NCI-H1417 treated with DMSO at 0.1 percent for 48 hours (cell line): Measurements from ENCODE around the gene ARF4.

Experiments used
- DNase-seq: peaks from one replicate; lab custom pipeline; 2025; lab: John Stamatoyannopoulos, UW

The ARF4 gene

DNA sequence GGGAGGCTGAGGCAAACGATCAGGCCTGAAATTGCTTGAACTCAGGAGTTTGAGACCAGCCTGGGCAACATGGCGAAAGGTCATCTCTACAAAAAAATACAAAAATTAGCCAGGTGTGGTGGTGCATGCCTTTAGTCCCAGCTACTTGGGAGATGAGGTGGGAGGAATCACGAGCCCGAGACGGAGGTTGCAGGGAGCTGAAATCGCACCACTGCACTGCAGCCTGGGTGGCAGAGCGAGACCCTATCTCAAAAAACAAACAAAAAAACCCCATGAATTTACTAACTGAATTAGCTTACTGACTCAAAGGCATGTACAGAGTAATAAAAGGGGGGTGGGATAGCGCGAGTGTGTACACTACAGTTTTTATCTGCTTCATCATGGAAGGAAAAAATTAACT is 19.3 kb downstream of the ARF4 start:
- DNase-seq = no peak

DNA sequence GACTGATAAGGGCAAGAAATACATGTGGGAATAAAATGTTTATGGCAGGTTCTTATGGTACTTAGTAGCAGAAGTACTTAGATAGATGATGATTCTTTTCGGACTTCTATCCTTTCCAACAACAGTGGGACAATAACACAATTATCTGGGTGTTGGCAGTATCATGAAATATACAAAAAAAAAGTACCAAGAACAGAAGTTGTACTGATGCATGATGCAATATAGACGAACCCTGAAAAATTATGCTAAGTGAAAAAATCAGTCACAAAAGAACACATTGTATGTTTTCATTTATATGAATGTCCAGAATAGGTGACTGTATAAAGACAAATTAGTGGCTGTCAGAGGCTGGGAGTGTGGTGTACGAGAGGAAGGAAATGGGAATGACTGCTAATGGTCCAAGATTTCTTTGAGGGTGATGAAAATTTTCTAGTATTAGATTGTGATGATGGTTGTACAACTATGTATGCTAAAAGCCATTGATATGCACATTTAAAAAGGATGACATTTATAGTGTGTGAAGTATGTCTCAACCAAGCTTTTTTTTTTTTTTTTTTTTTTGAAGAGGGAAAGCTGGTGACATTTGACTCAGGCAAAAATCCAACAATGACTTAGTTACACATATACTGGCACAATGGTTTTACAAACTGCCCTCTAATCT is 21.0 kb downstream of the ARF4 start:
- DNase-seq = no peak

DNA sequence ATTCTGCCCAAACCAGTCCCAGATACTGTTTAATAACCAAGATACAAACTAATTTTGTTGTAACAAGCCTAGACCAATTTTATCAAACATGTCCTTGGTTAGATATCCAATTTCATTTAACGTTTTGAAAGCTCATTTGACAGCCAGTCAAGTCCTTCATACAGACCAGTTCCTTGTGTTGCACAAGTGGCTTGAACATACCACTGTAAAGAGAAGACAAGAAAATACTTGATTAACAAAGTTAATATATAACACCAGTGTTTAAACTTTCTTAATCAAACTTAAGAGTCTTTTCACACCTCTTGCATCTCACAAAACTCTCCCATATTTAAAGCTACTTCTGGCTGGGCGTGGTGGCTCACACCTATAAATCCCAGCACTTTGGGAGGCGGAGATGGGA is 25.0 kb downstream of the ARF4 start:
- DNase-seq = no peak

DNA sequence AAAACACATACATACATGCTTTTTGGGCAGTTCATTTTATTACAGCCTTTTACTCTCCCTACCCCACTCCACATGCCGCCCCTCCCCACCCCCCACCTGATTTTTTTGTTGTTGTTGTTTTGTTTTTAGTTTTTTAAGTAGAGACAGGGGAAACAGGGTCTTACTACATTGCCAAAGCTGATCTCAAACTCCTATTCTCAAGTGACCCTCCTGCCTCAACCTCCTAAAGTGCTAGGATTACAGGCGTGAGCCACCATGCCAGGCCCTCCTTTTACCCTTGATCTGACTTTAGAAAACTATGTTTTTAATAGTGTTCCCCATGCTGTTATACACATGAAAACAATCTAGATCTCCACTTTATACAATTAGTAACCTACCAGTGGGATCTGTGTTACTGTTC is 26.3 kb downstream of the ARF4 start:
- no peak for DNase-seq

DNA sequence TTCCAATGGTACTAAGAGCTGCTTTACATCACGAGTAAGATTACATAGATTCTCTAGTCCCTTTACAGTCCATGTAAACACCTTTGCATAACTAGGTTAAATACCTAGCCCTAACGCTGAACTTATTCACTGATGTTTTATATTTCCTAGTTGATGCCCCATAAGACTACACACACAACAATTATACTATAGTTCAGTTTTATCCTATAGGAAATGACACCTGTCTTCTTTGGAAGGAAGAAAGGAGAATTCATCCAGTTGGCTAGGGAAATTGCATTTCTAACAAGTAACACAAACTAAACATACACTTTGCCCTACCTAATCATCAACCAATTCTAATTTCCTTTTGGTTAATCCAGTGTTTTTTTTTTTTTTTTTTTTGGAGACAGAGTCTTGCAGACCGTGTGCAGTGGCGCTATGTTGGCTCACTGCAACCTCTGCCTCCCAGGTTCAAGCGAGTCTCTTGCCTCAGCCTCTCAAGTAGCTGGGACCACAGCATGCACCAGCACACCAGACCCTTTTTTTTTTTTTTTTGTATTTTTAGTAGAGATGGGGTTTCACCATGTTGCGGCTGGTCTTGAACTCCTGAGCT is 27.2 kb downstream of the ARF4 start:
- no peak for DNase-seq

DNA sequence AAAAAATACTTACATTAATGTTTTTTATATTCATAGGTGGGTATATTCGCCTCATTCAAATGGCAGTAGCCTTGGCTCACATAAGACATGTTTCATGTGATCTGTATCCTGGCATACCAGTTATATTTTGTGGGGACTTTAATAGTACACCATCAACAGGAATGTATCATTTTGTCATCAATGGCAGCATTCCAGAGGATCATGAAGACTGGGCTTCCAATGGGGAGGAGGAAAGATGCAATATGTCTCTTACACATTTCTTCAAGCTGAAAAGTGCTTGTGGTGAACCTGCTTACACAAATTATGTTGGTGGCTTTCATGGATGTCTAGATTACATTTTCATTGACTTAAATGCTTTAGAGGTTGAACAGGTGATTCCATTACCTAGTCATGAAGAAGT is 37.6 kb downstream of the ARF4 start:
- no peak for DNase-seq

DNA sequence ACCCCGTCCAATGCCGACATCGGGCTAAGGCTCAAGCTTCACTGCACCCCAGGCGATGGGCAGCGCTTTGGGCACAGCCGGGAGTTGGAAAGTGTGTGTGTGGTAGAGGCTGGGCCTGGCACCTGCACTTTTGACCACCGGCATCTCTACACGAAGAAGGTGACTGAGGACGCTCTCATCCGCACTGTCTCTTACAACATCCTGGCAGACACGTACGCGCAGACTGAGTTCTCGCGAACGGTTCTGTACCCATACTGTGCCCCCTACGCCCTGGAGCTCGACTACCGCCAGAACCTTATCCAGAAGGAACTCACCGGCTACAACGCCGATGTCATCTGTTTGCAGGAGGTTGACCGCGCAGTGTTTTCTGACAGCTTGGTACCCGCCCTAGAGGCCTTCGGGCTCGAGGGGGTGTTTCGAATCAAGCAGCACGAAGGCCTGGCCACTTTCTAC is 40.0 kb downstream of the ARF4 start:
- DNase-seq = no peak

DNA sequence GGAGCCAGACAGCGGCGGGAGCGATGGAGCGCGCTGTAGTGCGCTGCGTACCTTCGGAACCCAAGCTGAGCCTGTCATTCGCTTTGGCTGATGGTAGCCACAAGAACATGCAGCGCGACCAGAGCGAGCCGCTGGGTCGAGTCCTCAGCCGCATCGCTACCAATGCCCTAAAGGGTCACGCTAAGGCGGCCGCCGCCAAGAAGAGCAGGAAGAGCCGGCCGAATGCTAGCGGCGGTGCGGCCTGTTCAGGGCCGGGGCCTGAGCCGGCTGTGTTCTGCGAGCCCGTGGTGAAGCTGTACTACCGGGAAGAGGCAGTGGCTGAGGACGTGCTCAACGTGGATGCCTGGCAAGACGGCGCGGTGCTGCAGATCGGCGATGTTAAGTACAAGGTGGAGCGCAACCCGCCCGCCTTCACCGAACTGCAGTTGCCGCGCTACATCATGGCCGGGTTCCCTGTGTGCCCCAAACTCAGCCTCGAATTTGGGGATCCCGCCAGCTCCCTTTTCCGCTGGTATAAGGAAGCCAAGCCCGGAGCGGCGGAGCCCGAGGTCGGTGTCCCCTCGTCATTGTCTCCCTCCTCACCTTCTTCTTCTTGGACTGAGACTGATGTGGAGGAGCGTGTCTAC is 40.6 kb downstream of the ARF4 start:
- no peak for DNase-seq

DNA sequence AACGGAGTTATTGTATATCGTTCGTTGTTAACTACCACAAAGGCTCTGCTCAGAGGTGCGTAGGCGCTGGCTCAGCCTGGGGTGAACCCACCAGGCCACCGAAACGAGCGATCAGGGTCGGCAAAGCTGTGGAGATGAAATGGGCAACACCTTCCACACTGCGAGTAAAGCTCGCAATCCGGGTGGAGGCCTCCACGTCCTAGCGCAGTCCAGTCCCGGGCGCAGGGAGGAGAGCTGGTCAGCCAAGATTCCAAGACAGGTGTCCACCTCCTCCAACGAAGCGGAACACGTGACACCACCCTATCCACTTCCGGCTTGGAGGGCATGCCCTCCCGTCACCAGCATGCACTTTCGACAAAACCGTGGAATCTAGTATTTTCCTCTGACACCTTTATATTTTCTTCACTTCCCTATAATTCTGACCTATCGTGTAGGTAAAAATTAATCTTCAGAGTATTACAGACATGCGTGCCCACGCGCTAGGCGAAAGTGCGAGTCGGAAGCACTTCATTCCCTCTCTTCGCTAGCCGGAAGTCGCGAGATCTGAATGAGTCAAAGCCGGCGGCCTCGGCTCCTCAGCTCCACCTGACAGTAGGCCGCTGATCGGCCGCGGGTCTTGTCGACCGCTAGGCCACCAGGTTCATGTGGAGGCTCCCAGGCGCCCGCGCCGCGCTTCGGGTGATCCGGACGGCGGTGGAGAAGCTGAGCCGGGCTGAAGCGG is 41.2 kb downstream of the ARF4 start, which contains the start of gene PDE12:
PDE12 (plus strand) TSS at position 537 of the 721 bp plus-strand sequence; CDS start at position 643, 106 bp downstream.
- DNase-seq = peak; percentile 79

DNA sequence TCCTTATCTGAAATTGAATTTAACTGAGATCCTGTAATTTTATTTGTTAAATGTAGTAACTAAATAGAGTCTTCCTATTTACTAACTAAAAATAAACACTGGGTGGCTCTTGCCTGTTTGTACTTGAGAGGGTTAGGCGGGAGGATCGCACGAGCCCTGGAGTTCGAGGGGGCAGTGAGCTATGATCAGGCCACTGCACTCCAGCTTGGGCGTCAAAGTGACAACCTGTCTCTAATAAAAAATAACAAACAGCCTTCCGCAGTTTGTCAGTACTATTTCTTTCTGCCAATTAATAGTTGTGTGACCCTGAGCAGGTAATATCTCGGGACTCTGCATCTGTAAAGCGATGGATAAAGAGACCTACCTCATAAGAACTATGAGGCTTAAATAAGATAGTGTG is 41.8 kb downstream of the ARF4 start:
- no peak for DNase-seq

DNA sequence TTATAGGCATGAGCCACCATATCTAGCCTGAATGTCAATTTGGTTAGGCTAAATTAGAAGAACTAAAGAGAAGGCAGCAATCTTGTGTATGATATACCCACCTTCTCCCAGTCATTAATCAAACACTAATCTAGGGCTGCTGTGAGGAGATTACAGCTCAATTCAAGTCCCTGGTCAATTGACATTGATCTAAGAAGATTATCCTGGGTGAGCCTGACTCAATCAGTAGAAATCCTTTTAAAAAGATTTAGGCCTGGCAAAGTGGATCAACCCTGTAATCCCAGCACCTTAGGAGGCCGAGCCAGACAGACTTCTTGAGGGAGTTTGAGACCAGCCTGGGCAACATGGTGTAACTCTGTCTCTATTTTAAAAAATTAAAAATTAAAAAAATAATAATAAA is 50.5 kb downstream of the ARF4 start:
- DNase-seq = no peak

DNA sequence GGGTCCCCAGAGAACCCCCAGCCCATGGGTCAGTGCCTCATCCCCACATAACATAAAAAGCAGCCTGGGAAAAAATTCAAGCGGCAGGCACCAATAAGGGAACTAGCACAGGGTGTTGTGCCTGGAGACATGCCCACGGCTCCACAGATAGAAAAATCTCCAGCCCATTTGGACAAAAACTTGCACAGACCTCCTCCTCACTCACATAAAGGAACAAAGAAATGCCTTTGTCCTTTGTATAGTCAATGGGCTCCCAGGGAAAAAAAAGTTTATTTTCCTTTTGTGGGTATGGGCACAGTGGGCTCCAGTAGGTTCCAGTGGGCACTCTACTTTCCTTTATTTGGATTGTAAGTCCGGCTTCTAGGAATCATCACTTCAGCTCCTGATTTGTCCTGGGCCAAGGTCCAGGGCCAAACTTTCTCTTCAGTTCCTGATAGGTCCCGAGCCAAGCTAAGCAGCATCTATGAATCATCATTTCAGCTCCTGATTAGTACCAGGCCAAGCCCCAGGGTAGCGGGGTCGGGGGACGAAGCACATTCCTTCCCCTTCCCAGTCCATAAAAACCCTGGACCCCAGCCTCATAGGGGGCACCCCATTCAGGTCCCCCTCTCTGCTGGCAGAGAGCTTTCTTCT is 51.4 kb downstream of the ARF4 start:
- no peak for DNase-seq

DNA sequence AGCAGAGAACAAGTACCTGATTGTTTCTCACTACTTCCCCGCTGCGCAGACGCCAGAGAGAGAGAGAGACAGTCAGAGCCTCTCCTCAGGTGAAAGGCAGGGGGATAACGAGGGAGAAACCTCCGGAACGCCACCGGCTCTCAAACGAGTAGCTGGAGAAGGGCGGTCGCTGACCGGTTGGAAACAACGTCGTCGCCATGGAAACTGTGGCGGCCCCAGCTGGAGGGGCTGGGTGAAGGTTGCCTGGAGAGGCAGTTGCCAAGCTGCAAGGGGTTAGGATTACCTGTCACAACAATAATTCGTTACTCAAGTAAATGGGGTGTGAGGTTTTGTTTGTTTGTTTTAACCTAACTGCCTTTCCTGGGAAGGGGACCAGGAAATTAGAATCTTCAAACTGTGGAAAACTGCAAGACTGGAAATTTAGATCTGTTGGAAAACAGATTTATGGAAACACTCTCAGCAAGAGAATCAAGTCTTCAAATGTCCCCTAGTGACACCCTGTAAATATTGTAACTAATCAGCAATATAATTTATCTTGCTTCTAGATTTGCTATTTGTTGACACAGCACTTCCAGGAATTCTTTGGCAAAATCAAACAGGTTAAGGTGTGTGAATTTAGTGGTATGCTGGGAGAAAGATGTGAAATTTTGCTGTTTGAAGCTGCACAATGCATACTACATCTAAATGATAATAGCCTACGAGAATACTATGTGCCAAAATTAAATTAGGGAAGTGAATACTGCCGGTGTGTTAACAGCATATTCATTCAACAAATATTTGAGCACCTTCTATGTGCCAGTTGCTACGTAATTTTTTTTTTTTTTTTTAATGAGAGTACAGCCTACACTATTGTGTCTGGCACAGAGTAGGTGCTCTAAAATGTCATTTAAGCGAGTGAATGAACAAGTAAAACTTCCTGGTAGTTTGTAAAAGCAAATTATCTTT is 52.7 kb downstream of the ARF4 start, which contains the start of gene DNAH12:
DNAH12 (minus strand) TSS at position 164 of the 945 bp plus-strand sequence. CDS start 1,474 bp downstream, outside the sequence.
- peak; percentile 50 for DNase-seq

DNA sequence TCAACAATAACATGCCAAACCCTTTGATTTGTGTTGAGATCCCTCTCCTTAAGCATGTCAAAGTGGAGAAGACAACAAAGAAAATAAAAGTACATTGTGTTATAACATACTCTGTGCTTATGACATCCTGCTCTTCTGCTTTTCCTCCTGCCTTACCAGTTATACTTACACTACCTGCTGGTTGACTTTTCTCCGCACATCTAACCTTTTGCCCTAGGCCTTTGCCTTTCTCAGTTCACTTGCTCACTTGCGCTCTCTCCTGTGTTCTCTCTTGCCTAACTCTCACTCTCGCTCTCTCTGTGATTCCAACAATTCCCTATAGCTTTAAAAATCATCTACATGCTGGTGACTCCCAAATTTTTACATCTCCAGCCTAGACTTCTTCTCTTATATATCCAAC is 58.7 kb downstream of the ARF4 start:
- DNase-seq = no peak

DNA sequence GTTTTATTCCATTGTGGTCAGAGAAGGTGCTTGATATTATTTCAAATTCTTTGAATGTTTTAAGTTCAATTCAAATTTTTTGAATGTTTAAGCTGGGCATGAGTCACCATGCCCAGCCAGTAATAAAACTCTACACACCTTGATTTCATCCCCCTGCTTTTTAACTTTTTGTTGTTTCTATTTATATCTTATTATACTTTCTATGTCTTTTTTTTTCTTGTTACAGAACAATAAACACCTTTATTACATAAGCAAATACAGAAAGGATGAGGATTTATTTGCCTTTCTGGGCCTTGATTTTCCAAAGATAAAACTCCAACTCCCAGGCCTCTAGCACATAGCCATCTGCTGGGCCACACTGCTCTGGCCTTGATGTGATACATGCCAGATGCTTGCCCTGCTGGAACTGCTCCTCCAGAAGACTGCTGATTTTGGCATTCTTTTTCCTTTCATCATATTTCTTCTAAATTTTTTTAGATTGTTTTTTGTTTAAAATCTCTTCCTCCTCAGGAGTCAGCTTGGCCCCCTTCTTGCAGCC is 67.0 kb downstream of the ARF4 start:
- DNase-seq = no peak
